Measurements from ENCODE around the gene DLK2.

- no peak for TF ChIP-seq CTCF (conservative IDR thresholded peaks at IDR 0.05; ENCODE audit: low read length)
- TF ChIP-seq EZH2phosphoT487 (IDR thresholded peaks at IDR 0.05; ENCODE audit: borderline replicate concordance, low read depth, low read length): no peak
These were observed 45.6 kb upstream of the DLK2 start for GRCh38 chr6:43500921-43501320.

All from OCI-LY7 (cell line).